Neuron (in vitro differentiated cells): Measurements from ENCODE around the gene GALNT1.

Experiments used
- H2AFZ ChIP-seq: one replicate; pipeline ENCODE4 v1.6.1; 2013; ENCODE audit warnings: low read depth, mild to moderate bottlenecking, inconsistent platforms, low read length, moderate library complexity
- H3K27me3 ChIP-seq: one replicate; pipeline ENCODE4 v1.6.1; 2013; ENCODE audit warnings: low read length; ENCODE audit not compliant: insufficient read depth
- H3K36me3 ChIP-seq: one replicate; pipeline ENCODE4 v1.6.1; 2013; ENCODE audit warnings: low read length; ENCODE audit not compliant: insufficient read depth
- H3K4me1 ChIP-seq: one replicate; pipeline ENCODE4 v1.6.1; 2013; ENCODE audit warnings: low read length; ENCODE audit not compliant: insufficient read depth
- H3K4me3 ChIP-seq: 2 replicates; pipeline ENCODE4 v1.5.1; 2013; ENCODE audit warnings: mild to moderate bottlenecking, low read length, moderate library complexity
- H3K9me3 ChIP-seq: one replicate; pipeline ENCODE4 v1.6.1; 2013; ENCODE audit warnings: low read length

Gene GALNT1

GRCh38 chr18:35589546-35589945 lies 8.0 kb downstream of the GALNT1 start:
- Histone ChIP-seq H3K36me3 (no peaks in the 10 kb centered on the region), H3K4me1 (no peaks in the 10 kb centered on the region), H3K27me3 (no peaks in the 10 kb centered on the region), H2AFZ (no peak overlapping the region), H3K9me3 (peaks cover 14% of the 10 kb centered on the region), H3K4me3 (no peak overlapping the region)

DNA sequence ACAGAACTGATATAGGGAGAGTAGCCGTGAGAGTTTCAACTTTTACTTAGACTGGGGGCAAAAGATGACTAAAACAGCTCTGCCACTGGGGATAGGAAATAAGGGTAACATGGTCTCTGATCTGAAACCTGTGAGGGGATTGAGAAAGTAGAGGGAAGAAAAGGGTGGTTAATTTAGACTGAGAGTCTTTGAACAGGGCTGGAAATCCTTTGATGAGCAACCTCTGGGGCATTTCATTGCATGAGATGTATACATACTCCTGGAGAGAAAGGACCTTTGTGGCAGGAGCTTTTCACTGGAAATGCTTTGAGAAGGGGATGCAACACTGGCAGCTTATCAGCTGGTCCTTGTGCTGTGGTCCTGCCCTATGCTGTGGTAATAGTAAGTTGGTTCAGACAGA lies 9.4 kb downstream of the GALNT1 start:
- Histone ChIP-seq H3K4me3 (no peak overlapping the region), H3K4me1 (no peaks in the 10 kb centered on the region), H3K27me3 (no peaks in the 10 kb centered on the region), H3K9me3 (peaks cover 8% of the 10 kb centered on the region), H2AFZ (no peak overlapping the region), H3K36me3 (no peaks in the 10 kb centered on the region)

- Histone ChIP-seq H3K36me3 (no peaks in the 10 kb centered on the region), H3K4me3 (no peak overlapping the region), H2AFZ (no peak overlapping the region), H3K9me3 (peaks cover 5% of the 10 kb centered on the region), H3K27me3 (no peaks in the 10 kb centered on the region), H3K4me1 (no peaks in the 10 kb centered on the region)
These were observed 10.8 kb downstream of the GALNT1 start for GRCh38 chr18:35592298-35592697.

DNA sequence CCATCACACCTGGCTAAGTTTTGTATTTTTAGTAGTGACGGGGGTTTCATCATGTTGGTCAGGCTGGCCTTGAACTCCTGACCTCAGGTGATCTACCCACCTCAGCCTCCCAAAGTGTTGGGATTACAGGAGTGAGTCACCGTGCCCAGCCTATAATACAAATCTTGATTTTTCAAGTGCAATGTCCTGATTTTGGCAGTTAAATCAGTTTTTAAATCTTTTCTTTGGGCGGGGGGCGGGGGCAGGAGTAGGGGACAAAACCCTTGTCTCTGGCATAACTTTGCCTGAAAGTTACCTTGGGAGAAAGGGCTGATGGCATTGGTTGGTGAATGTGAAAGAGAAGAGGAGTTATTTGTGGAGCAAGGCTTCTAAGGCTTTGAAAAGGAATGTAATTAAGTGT lies 12.3 kb downstream of the GALNT1 start:
- H3K4me1 ChIP-seq = no peaks in the 10 kb centered on the region
- no peak overlapping the region for H3K4me3 ChIP-seq
- H2AFZ ChIP-seq = no peak overlapping the region
- H3K9me3 ChIP-seq = peaks cover 6% of the 10 kb centered on the region
- H3K36me3 ChIP-seq = no peaks in the 10 kb centered on the region
- H3K27me3 ChIP-seq = no peaks in the 10 kb centered on the region

DNA sequence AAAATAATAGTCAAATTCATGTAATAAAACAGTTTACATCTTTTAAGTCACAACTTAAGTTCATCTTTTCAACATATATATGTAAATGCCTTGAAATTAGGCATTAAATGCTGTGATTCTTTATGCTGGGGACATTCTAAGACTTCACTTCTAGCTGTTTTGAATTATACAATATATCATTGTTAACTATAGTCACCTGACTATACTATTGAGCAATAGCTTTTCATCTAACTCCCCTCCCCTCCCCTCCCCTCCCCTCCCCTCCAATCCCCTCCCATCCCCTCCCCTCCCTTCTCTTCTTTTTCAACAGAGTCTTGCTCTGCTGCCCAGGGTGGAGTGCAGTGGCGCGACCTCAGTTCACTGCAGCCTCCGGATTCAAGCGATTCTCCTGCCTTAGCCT lies 16.2 kb downstream of the GALNT1 start:
- peaks cover 7% of the 10 kb centered on the region for H3K9me3 ChIP-seq
- no peaks in the 10 kb centered on the region for H3K4me1 ChIP-seq
- no peak overlapping the region for H3K4me3 ChIP-seq
- H3K36me3 ChIP-seq = no peaks in the 10 kb centered on the region
- H2AFZ ChIP-seq = no peak overlapping the region
- H3K27me3 ChIP-seq = no peaks in the 10 kb centered on the region

- Histone ChIP-seq H2AFZ (no peak overlapping the region), H3K9me3 (peaks cover 15% of the 10 kb centered on the region), H3K27me3 (no peaks in the 10 kb centered on the region), H3K4me3 (no peak overlapping the region), H3K36me3 (no peaks in the 10 kb centered on the region), H3K4me1 (no peaks in the 10 kb centered on the region)
These were observed 20.8 kb downstream of the GALNT1 start for GRCh38 chr18:35602193-35602820.

DNA sequence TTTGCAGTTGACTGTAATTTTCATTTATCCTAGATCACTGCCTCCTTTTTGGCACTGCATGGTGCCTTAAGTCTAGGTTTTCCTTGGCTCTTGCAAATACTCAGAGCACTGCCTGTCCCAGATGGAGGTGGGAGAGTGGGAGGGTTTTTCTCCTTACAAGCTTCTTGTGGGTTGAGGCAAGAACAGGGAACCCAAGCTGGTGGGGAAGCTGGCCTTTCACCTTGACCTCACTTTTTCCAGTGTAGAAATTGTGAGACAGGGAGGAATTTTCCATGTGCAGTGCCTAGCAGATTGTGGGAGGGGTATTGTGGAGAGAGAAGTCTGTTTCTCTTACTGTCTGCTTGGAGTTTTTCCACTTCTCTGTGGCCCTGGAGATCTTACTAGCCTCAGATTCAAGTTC lies 21.5 kb downstream of the GALNT1 start:
- no peak overlapping the region for H2AFZ ChIP-seq
- no peaks in the 10 kb centered on the region for H3K4me1 ChIP-seq
- no peaks in the 10 kb centered on the region for H3K27me3 ChIP-seq
- H3K4me3 ChIP-seq = no peak overlapping the region
- no peaks in the 10 kb centered on the region for H3K36me3 ChIP-seq
- H3K9me3 ChIP-seq = peaks cover 15% of the 10 kb centered on the region

GRCh38 chr18:35603528-35603927 lies 22.0 kb downstream of the GALNT1 start:
- Histone ChIP-seq H3K27me3 (no peaks in the 10 kb centered on the region), H3K36me3 (no peaks in the 10 kb centered on the region), H3K4me1 (no peaks in the 10 kb centered on the region), H3K9me3 (peaks cover 12% of the 10 kb centered on the region), H3K4me3 (no peak overlapping the region), H2AFZ (no peak overlapping the region)

DNA sequence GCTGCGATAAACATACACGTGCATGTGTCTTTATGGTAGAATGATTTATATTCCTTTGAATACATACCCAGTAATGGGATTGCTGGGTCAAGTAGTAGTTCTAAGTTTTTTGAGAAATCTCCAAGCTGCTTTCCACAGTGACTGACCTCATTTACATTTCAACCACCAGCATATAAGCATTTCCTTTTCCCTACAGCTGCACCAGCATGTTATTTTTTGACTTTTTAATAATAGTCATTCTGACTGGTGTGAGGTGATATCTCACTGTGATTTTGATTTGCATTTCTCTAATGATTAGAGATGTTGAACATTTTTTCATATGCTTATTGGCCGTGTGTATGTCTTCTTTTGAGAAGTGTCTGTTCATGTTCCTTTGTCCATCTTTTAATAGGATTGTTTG lies 22.8 kb downstream of the GALNT1 start:
- H3K27me3 ChIP-seq = no peaks in the 10 kb centered on the region
- H3K36me3 ChIP-seq = no peaks in the 10 kb centered on the region
- no peak overlapping the region for H2AFZ ChIP-seq
- H3K4me3 ChIP-seq = no peak overlapping the region
- H3K9me3 ChIP-seq = peaks cover 12% of the 10 kb centered on the region
- no peaks in the 10 kb centered on the region for H3K4me1 ChIP-seq

DNA sequence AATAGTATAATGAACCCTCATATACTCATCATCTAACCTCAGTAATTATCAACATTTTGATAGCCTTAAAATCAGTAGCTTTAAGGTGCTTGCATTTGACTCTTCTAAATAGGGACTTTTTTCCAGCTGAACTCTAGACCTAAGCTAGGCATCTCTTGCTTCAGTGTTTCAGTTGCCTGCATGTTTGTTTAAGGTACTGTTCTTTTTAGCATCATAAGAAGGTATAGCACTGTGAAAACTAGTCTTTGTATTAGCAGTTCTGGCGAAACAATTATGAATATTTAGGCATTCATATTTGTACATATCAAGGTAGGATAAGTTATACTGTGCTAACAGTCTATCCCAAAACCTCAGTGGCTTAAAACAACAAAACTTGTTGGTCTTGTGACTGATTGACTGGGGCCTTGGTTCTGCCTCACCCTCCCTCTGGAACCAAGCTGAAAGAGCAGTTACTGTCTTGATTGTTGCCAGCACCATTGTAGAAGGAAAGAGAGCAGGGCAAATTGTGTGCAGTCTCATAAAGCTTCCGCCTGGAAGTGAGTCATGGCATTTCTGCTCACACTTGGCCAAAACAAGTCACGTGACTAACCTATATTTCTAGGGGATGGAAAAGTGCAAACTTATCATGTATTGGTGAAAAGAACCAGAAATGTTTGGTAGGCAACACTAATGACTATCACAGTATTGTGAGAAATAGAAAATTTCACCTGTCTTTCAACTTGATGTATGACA lies 24.3 kb downstream of the GALNT1 start:
- H3K27me3 ChIP-seq = no peaks in the 10 kb centered on the region
- H3K4me3 ChIP-seq = no peak overlapping the region
- no peaks in the 10 kb centered on the region for H3K4me1 ChIP-seq
- H2AFZ ChIP-seq = no peak overlapping the region
- peaks cover 12% of the 10 kb centered on the region for H3K9me3 ChIP-seq
- no peaks in the 10 kb centered on the region for H3K36me3 ChIP-seq

DNA sequence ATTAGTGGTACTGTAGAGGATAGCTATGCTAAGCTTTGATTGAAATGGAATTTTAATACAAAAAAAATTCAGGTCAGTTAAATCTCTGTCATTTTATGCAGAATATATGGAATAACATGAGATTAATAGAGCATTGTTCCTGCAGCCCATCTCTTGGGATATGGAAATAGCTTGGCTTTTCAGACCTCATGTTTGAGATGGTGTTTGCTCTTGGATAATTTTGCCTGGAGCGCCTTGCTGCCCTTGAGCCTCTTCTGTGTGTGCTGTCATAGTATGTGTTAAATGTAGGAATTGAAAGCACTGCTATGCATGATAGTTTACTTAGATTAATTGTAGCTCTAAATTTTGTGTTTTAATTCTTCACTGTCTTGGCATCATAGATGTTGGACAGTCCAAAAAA lies 27.7 kb downstream of the GALNT1 start:
- H3K36me3 ChIP-seq = no peaks in the 10 kb centered on the region
- no peaks in the 10 kb centered on the region for H3K27me3 ChIP-seq
- no peaks in the 10 kb centered on the region for H3K9me3 ChIP-seq
- H2AFZ ChIP-seq = no peak overlapping the region
- H3K4me1 ChIP-seq = peaks cover 1% of the 10 kb centered on the region
- H3K4me3 ChIP-seq = no peak overlapping the region

DNA sequence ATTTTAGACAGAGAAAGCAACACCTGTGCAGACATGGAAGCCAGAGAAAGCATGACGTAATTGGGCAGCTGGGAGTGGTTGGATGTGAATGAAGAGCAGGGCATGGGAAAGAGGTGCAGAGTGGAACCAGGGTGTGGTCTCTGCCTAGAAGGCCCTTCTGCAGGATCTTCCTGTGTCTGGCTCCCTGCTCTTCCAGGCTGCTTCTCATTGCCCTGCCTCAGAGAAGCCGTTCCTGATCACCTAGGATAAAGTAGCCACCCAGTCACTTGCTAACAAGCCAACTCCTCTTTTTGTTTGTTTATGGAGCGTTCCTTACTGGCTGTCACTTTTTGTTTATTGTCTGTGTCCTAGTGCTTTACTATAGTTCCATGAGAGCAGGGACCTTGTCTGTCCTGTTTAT lies 28.5 kb downstream of the GALNT1 start:
- Histone ChIP-seq H3K27me3 (no peaks in the 10 kb centered on the region), H3K4me1 (peaks cover 1% of the 10 kb centered on the region), H3K36me3 (no peaks in the 10 kb centered on the region), H3K9me3 (no peaks in the 10 kb centered on the region), H3K4me3 (no peak overlapping the region), H2AFZ (no peak overlapping the region)

DNA sequence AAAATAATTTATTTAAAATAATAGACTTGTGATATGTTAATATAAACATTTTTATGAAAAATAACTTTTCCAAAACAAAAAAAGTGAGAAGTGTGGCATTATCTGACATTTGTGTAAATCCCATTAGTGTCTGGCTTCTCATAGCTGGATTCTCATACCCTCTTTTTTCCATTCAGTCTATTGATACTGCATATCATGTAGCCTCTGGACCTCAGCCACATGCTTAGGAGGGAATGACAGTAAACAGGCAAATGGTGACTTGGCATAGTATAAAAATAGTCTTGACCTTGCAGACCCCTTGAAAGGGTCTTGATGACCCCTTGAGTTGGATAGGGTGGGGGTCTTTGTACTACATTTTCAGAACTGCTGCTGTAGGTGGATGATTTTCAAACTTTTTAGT lies 29.2 kb downstream of the GALNT1 start:
- Histone ChIP-seq H3K4me1 (peaks cover 1% of the 10 kb centered on the region), H2AFZ (no peak overlapping the region), H3K36me3 (no peaks in the 10 kb centered on the region), H3K27me3 (no peaks in the 10 kb centered on the region), H3K9me3 (no peaks in the 10 kb centered on the region), H3K4me3 (no peak overlapping the region)

GRCh38 chr18:35611518-35611917 lies 30.0 kb downstream of the GALNT1 start:
- Histone ChIP-seq H3K9me3 (no peaks in the 10 kb centered on the region), H3K4me3 (no peak overlapping the region), H3K36me3 (no peaks in the 10 kb centered on the region), H3K4me1 (peaks cover 2% of the 10 kb centered on the region), H2AFZ (no peak overlapping the region), H3K27me3 (no peaks in the 10 kb centered on the region)
